Stimulated activated CD8-positive, alpha-beta memory T cell treated with anti-CD3 and anti-CD28 coated beads, Interleukin-15, amount 100 ng/mL, for 24 hours (primary cell): Measurements from ENCODE around the gene JARID2.

Experiments
- DNase-seq: peaks from one replicate; pipeline ENCODE4 v3.0.0-alpha.2; 2020; ENCODE audit warnings: low read depth

Gene JARID2

DNA sequence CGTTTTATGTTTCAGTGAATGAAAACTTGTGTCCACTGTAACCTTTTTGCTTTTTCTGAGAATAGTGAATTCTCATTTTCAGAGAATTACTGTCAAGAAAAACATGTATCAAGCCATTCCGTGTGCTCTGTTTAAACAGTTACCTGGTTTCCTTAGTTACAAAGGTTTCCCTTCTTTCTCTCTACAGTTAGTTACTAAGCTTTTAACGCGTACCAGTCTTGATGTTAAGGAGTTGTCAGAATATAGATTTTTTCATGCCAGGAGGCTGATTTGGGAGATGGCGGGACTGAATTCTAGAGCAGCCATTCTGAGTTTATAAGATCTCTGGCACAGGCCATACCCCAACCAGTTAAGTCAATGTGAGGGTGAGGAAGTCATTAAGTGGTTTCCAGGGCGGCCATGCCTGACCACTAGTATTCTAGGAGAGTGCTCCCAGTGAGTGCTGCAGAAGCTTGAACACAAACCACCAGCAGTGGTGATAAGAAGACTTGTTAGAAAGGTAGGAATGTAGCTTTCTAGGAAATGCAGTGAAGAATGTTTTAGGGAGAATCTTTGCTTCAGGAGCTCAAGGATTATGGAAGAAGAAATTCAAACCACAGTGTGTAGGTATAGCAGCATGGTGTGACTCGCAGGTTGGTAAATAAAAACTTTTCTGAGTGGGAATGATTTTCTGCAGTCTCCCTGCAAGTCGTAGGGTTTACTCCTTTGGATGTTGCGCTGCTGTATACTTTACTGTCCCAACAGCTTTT lies 112.9 kb downstream of the JARID2 start:
- DNase-seq: no peak

DNA sequence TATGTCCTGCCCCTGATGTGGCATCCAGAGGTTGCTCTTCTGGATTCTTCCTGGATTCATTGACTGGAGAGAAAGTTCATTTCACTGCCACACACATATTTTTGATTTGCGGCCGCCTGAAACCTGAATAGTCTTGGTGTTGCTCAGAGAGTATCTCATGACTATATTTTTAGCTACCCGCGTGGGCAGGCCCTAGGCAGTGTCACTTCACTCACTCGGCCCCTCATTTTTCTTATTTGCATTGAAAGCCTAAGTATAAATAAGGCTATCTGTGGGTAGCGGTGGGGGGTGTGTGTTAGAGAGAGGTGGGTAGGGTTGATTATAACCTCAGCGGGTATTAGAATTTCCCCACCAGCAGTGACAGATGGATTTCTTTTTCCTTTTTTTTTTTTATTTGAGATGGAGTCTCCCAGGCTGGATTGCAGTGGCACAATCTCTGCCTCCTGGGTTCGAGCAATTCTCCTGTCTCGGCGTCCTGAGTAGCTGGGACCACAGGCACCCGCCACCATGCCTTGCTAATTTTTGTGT lies 113.5 kb downstream of the JARID2 start:
- no peak for DNase-seq

DNA sequence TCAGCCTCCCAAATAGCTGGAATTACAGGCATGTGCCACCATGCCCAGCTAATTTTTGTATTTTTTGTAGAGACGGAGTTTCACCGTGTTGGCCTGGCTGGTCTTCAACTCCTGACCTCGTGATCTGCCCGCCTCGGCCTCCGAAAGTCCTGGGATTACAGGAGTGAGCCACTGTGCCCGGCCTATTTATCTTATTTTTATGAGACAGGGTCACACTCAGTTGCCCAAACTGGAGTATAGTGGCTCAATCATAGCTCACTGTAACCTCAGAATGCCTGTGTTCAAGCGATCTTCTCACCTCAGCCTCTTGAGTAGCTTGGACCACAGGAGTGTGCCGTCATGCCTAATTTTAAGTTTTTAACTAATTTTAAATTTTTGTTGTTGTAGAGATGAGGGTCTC lies 114.4 kb downstream of the JARID2 start:
- no peak for DNase-seq

DNA sequence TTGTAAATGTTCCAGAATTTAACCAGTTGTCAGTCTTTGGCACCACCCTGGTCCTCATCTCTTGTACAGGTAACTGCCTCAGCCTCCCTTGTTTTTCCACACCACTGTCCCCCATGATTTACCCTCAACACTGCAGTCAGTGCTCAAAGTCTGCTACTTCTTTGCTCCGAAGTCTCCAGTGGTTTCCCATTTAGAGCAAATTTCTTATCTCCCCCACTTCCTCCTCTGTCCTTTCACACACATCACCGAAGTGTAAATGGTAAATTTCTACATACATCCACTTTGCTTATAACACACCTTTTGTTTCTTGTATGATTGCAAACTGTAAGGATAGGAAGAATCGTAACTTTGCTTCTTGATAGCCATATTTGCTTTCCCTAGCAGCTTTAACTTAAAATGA lies 115.3 kb downstream of the JARID2 start:
- DNase-seq: no peak

DNA sequence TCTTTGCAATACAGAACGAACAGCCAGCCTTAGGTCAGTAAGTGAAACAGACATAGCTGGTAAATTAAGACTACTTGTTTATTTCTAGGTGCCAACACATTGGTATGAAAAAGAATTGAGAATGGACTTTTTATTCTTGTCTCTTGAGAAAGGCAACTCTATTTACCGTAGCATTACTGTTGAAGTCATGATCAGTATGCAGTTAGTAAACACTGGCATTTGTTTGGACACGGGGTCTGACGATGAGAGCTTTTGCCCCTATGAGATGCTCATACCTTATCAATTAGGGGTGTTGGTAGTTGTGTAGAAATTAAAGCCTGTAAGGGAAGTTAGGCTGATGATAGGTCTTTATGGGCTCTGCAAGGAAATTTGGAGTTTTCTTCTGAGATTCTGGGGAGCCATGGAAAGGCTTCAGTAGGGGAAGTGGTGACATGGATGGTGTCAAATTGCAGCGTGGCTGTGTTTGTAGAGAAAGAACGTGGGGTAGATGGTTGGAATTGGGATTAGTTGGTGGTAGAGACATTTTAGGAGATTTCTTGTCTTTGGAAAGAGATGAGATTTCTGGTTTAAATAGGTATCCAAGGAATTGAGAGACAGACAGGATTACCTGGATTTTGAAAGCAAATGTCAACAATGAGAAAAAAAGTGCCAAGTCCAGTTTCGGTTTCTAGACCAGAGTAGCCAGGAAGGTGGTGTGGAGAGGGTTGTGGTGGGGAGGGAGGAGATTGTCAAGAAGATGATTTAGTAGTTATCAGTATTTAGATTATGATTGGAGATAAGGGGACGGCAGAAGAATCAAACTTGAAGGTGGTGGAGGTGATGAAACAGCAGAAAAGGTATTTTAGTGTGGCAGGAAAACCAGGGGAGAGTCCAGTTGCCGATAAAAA lies 116.6 kb downstream of the JARID2 start:
- DNase-seq: no peak

DNA sequence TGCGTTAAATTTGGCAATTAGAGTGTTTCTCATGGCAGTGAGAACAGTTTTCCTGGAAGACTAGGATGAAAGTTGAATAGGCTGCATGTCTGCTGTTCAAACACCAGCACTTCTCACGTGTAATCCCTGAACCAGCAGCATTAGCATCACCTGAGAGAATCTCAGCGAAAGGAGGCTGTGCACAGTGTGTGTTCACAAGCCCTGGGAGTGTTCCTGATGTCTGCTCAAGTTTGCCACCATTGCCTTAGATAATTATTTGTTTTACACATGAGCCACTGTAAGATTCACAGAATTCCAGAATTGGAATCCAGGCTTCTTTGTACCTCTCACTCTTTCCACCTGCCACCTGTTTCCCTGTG lies 117.3 kb downstream of the JARID2 start:
- no peak for DNase-seq

DNA sequence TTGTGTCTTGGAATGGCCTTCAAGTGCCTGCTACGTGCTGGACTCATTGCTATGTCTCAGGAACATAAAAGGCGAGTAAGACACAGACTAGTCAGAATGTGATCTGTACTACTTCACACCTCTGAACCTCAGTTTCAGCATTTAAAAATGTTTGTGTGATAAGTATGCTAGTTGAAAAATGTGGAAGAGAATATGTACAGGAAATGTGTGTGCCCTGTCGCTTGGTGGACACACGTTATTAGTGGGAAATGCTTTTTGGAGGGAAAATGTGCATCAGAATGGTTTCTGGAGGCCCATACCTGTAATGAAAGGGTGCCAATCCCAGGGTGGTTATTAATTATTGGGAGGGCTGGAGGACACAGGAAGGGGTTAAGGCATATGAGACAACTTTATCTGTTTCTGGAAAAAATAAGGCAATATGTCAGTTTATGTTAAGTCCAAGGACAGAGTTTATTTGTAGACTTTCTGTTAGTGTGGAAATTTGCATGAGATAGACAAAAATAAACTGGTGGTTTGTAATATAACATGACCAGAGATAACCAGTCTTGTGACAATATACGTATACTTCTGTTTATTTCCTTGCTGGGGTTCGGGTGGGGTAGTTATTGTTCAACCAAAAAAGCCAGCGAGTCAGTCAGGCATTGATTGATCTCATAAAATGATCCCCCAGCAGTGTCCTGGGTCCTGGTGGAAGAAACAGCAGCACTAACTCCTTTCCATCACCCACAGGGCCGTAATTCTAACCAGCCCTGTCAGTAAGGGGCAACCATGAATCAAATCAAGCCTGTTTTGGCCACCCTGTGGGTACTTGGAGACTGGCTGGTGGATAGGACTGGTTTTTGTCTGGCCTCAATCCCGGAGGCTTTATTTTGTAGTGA lies 117.9 kb downstream of the JARID2 start:
- no peak for DNase-seq

DNA sequence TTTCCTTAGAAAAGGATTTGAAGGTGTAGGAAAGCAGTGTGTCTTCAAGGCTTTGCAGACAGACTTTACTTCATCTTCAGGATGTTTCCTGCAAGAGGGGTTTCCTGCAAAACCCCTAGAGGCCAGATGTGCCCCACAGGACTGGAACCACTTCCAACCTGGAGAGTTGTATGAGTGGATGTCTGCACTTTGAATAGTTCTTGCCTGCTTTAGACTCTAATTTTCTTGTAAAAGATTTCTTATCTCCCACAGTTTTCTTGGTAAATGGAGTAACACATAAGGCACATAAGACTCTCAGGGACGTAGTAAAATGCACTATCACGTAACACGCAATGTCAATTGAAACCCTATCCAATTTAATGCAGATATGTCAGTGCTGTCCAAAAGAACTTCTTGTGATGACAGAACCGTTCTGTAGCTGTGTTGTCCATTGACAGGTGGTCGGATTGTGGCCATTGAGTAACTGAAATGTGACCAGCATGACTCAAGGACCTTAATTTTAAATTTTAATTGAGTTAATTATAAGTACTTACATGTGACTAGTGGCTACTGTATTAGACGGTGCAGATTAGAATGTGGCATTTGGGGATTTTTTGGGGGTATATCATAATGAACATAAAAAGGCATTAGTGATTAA lies 118.7 kb downstream of the JARID2 start:
- DNase-seq: no peak

DNA sequence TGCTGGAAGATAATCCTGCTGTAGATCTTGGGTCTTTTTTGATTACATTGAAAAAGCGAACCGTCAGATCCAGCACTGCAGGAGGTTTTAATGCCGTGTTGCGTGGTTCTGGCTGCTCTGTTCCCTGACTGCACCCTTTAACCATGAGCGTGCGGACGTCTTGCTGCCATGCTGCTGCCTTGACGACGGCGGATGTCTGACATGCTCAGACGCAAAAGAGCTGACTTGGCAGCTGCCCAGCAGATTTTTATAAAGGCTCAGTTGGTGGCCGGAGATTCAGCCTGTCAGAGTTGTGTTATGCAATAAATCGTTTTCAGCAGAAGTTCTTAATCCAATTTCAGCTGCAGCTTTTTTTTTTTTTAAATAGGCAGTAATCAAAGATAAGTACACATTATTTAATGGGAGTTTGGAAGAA lies 119.4 kb downstream of the JARID2 start:
- DNase-seq: peak; percentile 12

DNA sequence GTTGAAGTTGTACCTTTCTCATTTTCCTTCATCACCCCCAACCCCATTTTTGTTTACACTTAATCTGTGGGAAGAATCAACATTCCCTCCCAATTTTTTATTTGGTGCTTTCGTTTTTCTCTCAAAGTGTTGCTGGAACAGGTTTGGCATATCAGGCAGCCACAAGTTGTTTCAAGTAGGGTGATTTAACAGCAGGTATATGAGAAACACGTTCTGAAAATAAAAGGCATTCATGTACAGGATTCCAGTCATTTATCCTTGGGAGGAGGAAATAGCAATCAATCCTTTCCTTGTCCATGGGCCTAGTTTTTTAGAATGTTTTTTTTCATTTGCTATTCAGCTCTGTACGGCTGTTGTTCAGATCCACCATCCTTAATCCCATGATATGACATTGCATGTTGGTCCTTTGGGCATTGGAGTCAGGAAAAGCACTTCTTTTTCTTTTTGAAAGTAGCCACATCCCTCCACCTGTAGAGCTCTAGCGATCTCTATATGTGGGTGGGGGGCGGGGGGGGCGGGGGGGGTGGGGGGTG lies 120.2 kb downstream of the JARID2 start:
- no peak for DNase-seq

DNA sequence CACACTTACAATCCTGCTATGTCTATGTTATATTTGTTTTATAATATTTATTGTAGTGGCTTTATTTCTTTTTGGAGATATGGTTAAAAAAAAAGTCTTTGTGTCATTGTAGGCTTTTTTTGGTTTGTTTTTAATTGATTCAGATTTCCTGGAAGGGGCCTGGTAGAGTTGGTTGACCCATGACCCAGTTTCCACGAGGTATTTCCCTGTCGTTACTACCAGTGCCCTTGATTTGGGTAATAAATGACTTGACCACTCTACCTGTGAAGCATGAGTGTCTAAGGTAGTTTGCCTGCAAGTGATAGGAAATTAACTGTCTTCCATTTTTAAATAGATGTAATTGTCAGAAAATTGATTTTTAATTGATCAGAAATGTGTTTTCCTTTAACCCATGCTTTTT lies 121.0 kb downstream of the JARID2 start:
- no peak for DNase-seq

DNA sequence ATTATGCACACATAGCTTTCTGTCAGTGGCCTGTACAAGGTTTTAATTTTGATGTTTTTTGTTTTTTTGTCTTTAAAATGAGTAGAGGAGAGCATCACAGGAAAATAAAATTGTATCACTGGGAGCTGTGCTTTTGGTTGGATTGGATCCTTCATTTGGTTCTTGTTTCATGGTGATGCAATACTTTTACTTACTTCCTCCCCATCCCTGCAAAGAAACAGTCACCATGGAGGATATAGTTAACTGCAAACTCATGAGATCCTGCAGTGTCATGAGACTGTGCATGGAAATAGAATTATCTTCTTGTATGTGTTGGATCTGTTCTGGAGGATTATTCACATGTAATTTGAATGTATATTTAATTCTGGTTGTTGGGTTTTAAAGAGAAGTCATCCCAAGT lies 122.3 kb downstream of the JARID2 start:
- no peak for DNase-seq

DNA sequence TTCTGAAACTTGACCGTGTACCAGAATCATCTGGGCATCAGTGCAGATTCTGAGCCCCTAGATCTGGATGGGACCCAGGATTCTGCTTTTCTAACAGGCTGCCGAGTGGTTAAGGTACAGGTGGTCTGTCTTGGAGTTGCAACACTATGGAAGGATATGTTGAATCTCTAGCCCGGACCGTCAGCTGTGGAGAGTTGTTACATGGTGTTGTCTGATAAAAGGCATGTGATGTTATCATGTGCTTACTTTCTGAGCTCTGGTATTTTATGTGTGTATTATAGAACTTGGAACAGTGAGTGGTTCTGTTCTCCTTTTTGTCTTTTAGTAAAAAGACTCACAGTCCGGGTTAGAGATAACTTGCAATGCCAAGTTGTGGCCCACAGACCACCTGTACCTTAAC lies 123.0 kb downstream of the JARID2 start:
- no peak for DNase-seq

DNA sequence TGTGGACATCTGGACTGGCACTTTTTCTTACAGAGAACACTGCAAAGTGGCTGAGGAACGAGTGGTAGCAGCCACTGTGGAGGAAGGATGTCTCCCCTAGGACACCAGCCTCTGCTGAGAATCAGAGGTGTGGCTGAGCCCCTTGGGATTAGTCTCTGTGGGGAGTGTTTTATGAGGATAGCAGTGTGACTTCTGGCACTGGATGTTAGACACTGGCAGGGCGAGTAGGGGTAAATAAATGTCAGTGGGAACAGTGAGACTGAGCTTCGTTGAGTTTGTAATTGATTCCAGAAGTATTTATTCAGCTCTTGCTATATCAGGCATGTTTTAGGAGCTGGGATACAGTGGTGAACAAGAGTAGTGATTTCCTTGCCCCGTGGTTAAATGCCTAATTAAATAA lies 124.0 kb downstream of the JARID2 start:
- no peak for DNase-seq

DNA sequence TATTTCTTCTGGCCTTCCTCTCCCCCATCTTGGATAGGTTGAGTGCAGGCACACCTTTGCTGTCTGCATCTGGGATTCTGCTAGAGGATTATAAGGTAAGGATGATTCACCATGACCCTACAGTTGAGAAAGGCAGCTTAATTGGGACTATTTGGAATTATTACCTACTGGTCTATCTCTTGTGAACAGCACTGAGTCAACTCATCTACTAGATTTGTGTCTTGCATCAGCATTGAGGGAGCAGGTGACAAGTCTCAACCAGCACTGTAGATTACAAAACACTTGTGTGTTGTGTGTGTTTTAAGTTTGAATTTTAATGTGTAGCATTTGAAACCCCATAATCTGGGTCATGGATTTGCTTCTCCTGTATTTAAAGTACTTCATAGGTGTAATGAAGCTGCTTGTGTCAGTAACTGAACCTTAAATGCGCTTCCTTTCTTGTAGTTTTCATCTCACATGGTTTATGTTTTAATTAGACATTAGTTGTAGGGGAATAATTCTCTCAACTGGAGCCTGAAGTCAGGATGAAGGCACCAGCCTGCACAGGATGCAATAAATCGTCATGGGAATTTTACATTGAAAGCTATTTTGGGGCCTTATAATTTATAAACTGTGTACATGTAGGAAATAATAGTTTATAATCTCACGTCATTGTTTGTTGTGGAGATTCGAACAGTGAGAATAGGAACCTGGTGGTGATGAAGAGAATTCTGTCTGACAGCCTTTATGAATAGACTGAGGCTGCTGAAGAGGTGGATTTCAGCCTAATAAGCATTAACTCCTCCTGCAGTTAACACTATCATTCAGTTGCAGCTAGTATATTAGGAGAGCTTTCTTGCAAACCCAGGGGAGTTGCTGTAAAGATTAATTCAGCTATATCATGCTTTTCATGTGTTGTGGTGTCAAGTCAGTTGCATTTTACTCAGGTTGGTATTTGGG lies 125.1 kb downstream of the JARID2 start:
- no peak for DNase-seq

DNA sequence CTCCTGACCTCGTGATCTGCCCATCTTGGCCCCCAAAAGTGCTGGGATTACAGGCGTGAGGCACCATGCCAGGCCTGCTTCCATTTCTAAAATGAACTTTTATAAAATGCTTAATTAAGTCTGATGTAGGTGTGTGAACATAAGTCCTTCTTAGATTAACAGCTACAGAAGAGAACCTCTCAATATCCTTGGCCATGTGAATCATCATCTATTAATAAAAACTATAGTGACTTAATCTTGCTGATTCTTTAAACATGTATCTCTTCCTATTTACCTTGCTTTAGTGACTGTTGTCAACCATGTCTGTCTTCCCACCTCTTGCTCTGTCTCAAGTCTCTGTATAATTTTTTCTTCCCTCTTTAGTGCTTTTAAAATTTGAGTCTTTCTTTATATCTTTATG lies 127.1 kb downstream of the JARID2 start:
- DNase-seq: no peak

DNA sequence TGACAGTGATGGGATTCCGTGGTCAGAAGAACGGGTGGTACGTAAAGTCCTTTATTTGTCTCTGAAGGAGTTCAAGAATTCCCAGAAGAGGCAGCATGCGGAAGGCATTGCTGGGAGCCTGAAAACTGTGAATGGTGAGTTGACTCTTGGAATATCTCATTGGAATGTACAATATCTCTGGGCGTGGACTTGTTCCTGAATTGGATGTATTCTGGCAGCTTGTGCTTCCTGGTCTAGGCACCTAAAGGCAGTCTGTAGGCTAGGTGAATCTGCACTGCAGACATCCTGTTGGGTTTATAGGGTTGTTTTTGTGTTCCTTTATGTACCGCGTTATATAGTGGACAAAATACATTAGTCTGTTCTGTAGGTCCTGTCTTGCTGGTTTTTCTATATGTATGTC lies 128.2 kb downstream of the JARID2 start:
- DNase-seq: no peak

DNA sequence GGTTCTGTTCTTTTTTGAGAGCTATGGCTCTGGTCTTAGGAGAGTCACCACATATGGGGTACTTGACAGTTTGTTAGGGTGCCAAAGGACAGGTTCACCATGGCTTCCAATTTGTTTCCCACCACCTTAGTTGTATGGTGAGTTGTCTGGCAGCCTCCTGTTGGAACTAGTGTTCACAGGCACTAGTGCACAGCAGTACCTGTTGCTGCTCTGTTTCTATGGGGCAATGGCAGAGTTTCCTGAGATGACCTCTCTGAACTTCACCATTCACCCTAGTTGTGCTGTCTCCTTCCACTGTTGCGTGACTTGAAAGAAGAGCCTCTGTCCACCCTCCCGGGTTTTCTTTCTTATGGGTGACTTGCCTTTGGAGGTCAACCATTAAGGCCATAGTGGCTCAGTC lies 129.1 kb downstream of the JARID2 start:
- DNase-seq: no peak

DNA sequence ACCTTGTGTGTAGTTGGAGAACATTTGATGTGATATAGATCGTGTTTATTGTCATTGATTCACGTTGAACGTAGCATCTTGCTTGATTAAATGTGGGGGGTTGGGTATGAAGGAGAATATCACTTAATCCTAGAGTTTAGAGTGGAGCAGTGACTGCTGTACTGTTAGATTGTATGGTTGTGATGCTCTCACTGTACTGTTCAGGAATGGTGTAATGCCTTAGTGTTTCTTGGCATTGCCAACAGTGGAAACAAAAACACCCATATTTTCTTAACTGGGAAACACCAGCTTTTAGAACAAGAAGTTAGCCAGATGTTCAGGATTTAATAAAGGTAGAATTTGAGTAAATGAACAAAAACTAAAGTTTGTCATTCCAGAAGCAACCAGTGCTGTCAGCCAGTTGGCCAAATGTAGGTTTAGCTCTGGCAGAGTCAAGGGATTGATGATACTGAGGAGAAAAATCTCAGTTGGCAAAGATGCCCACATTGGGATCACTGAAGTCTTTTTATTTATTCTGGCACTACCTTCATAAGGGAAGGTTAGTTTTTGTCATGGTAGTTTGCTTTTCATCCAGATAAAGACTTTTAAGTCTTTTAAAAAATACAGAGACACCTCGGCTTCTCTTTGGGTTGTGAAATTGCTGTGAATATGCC lies 129.9 kb downstream of the JARID2 start:
- no peak for DNase-seq
